Activated T-cell treated with anti-CD3 and anti-CD28 coated beads, Interleukin-2, amount 50 U/mL, for 72 hours (primary cell): ENCODE results near the gene PGM5. TPM values are rescaled to one million over a fixed set of nuclear protein-coding genes. Genes with fewer than 3 reads are reported as not detected.

Experiments
- ATAC-seq, 2 donors: fragments of 150-1000 bp; cut with Tn5 transposase; replicated peaks in 1 of 2; 2 replicates each; pipeline ENCODE4 v1.10.0; 2021; ENCODE audit warnings: moderate library complexity in 2 of 2, mild to moderate bottlenecking in 1 of 2
- DNase-seq, 2 donors: peaks; one replicate each; pipeline ENCODE4 v3.0.0; 2021 to 2022; ENCODE audit warnings: mixed read lengths in 1 of 2
- H3K27ac Mint-ChIP-seq: one replicate; pipeline ENCODE4 v1.8.0; 2022; ENCODE audit warnings: mild to moderate bottlenecking, moderate library complexity, mixed read lengths
- H3K27me3 Mint-ChIP-seq: one replicate; pipeline ENCODE4 v1.8.0; 2022; ENCODE audit warnings: low read depth, mixed read lengths
- H3K36me3 Mint-ChIP-seq, 2 donors: one replicate each; pipeline ENCODE4 v1.8.0; 2022; ENCODE audit warnings: mixed read lengths in 2 of 2, mild to moderate bottlenecking in 1 of 2; ENCODE audit not compliant: insufficient read depth in 2 of 2
- H3K4me1 Mint-ChIP-seq: one replicate; pipeline ENCODE4 v1.8.0; 2022; ENCODE audit warnings: low read depth, mixed read lengths
- H3K4me3 Mint-ChIP-seq, 2 donors: one replicate each; pipeline ENCODE4 v1.8.0; 2022; ENCODE audit warnings: mild to moderate bottlenecking in 2 of 2, mixed read lengths in 2 of 2, moderate library complexity in 2 of 2
- H3K9me3 Mint-ChIP-seq, 2 donors: one replicate each; pipeline ENCODE4 v1.8.0; 2022; ENCODE audit warnings: mixed read lengths in 2 of 2
- total RNA-seq, 2 donors: library from RNA; stranded (reverse); gene quantifications; one replicate each; pipeline ENCODE4 v1.2.3, GENCODE V29; 2022

PGM5 gene
- total RNA-seq, 2 donors from 2014 or later, result not detected

- Mint-ChIP-seq H3K27ac (no peak overlapping the region), H3K36me3 (no peaks in the 10 kb centered on the region), H3K4me3 (no peak overlapping the region), H3K27me3 (no peaks in the 10 kb centered on the region), H3K9me3 (peaks cover 0 to 3% of the 10 kb centered on the region in 2 donors), H3K4me1 (no peaks in the 10 kb centered on the region)
- ATAC-seq, result no peak
- DNase-seq, result no peak
Observed at GRCh38 chr9:68515326-68516017, 159.1 kb downstream of the PGM5 start.

GRCh38 chr9:68522131-68522530 lies 165.7 kb downstream of the PGM5 start:
- H3K4me1 Mint-ChIP-seq, result no peaks in the 10 kb centered on the region
- H3K9me3 Mint-ChIP-seq, result peaks cover 0 to 3% of the 10 kb centered on the region in 2 donors
- no peak overlapping the region for H3K27ac Mint-ChIP-seq
- H3K27me3 Mint-ChIP-seq, result peaks cover 8% of the 10 kb centered on the region
- ATAC-seq (no peak), DNase-seq (no peak)
- no peaks in the 10 kb centered on the region for H3K36me3 Mint-ChIP-seq
- H3K4me3 Mint-ChIP-seq, result no peak overlapping the region

- Mint-ChIP-seq H3K4me3 (no peak overlapping the region), H3K27ac (no peak overlapping the region), H3K36me3 (no peaks in the 10 kb centered on the region), H3K27me3 (peaks cover 13% of the 10 kb centered on the region), H3K9me3 (peaks cover 0 to 3% of the 10 kb centered on the region in 2 donors), H3K4me1 (no peaks in the 10 kb centered on the region)
- no peak for DNase-seq
- no peak for ATAC-seq
Observed at GRCh38 chr9:68522954-68523353, 166.5 kb downstream of the PGM5 start.

GRCh38 chr9:68523367-68523936 lies 167.0 kb downstream of the PGM5 start:
- Mint-ChIP-seq H3K27me3 (peaks cover 14% of the 10 kb centered on the region), H3K9me3 (no peaks in the 10 kb centered on the region), H3K4me3 (no peak overlapping the region), H3K27ac (no peak overlapping the region), H3K4me1 (no peaks in the 10 kb centered on the region), H3K36me3 (no peaks in the 10 kb centered on the region)
- ATAC-seq (no peak), DNase-seq (no peak)

GRCh38 chr9:68530618-68531017 lies 174.2 kb downstream of the PGM5 start:
- ATAC-seq (no peak), DNase-seq (no peak)
- H3K9me3 Mint-ChIP-seq, result no peaks in the 10 kb centered on the region
- no peaks in the 10 kb centered on the region for H3K4me1 Mint-ChIP-seq
- no peak overlapping the region for H3K4me3 Mint-ChIP-seq
- H3K36me3 Mint-ChIP-seq, result no peaks in the 10 kb centered on the region
- H3K27ac Mint-ChIP-seq, result no peak overlapping the region
- peaks cover 12% of the 10 kb centered on the region for H3K27me3 Mint-ChIP-seq

GRCh38 chr9:68532131-68532530 lies 175.7 kb downstream of the PGM5 start:
- H3K27ac Mint-ChIP-seq, result no peak overlapping the region
- peaks cover 12% of the 10 kb centered on the region for H3K27me3 Mint-ChIP-seq
- ATAC-seq (no peak), DNase-seq (no peak)
- H3K4me3 Mint-ChIP-seq, result no peak overlapping the region
- no peaks in the 10 kb centered on the region for H3K9me3 Mint-ChIP-seq
- H3K4me1 Mint-ChIP-seq, result no peaks in the 10 kb centered on the region
- H3K36me3 Mint-ChIP-seq, result no peaks in the 10 kb centered on the region

- Mint-ChIP-seq H3K27ac (no peak overlapping the region), H3K4me1 (no peaks in the 10 kb centered on the region), H3K9me3 (no peaks in the 10 kb centered on the region), H3K4me3 (no peak overlapping the region), H3K27me3 (peaks cover 5% of the 10 kb centered on the region), H3K36me3 (no peaks in the 10 kb centered on the region)
- ATAC-seq (no peak), DNase-seq (no peak)
Observed at GRCh38 chr9:68533678-68534077, 177.3 kb downstream of the PGM5 start.

- no peak overlapping the region for H3K27ac Mint-ChIP-seq
- ATAC-seq (no peak), DNase-seq (no peak)
- H3K4me1 Mint-ChIP-seq, result no peaks in the 10 kb centered on the region
- H3K36me3 Mint-ChIP-seq, result no peaks in the 10 kb centered on the region
- no peak overlapping the region for H3K4me3 Mint-ChIP-seq
- peaks cover 10% of the 10 kb centered on the region for H3K27me3 Mint-ChIP-seq
- no peaks in the 10 kb centered on the region for H3K9me3 Mint-ChIP-seq
Observed at GRCh38 chr9:68536876-68537615, 180.6 kb downstream of the PGM5 start.

GRCh38 chr9:68537616-68537880 lies 181.1 kb downstream of the PGM5 start:
- H3K36me3 Mint-ChIP-seq, result no peaks in the 10 kb centered on the region
- H3K4me3 Mint-ChIP-seq, result no peak overlapping the region
- ATAC-seq (no peak), DNase-seq (no peak)
- H3K9me3 Mint-ChIP-seq, result no peaks in the 10 kb centered on the region
- H3K27me3 Mint-ChIP-seq, result peaks cover 15% of the 10 kb centered on the region
- no peaks in the 10 kb centered on the region for H3K4me1 Mint-ChIP-seq
- no peak overlapping the region for H3K27ac Mint-ChIP-seq

- DNase-seq (no peak), ATAC-seq (no peak)
- no peaks in the 10 kb centered on the region for H3K4me1 Mint-ChIP-seq
- H3K9me3 Mint-ChIP-seq, result no peaks in the 10 kb centered on the region
- peaks cover 15% of the 10 kb centered on the region for H3K27me3 Mint-ChIP-seq
- no peak overlapping the region for H3K27ac Mint-ChIP-seq
- H3K4me3 Mint-ChIP-seq, result no peak overlapping the region
- no peaks in the 10 kb centered on the region for H3K36me3 Mint-ChIP-seq
Observed at GRCh38 chr9:68538200-68538599, 181.8 kb downstream of the PGM5 start.

- peaks cover 26% of the 10 kb centered on the region for H3K27me3 Mint-ChIP-seq
- ATAC-seq (no peak), DNase-seq (no peak)
- H3K4me1 Mint-ChIP-seq, result no peaks in the 10 kb centered on the region
- no peak within 1 kb of the TSS for H3K4me3 Mint-ChIP-seq
- H3K27ac Mint-ChIP-seq, result no peak within 1 kb of the TSS
- no peaks in the 10 kb centered on the region for H3K9me3 Mint-ChIP-seq
- H3K36me3 Mint-ChIP-seq, result no peaks in the 10 kb centered on the region
Observed at GRCh38 chr9:68540712-68541535, 184.5 kb downstream of the PGM5 start, which contains the start of gene TMEM252. Gene TMEM252 (minus strand): TSS chr9:68540883. CDS start chr9:68540814, 69 bp downstream.

GRCh38 chr9:68541568-68541967 lies 185.2 kb downstream of the PGM5 start:
- DNase-seq, result no peak

More at GRCh38 chr9:68541568-68541967, 185.2 kb downstream of the PGM5 start:
- no peaks in the 10 kb centered on the region for H3K4me1 Mint-ChIP-seq
- H3K27me3 Mint-ChIP-seq, result peaks cover 26% of the 10 kb centered on the region
- H3K9me3 Mint-ChIP-seq, result no peaks in the 10 kb centered on the region
- no peaks in the 10 kb centered on the region for H3K36me3 Mint-ChIP-seq
- no peak for ATAC-seq
- no peak overlapping the region for H3K27ac Mint-ChIP-seq
- H3K4me3 Mint-ChIP-seq, result no peak overlapping the region
